Forelimb muscle (tissue), 1 donor: ENCODE measurements around the gene QKI. TPM values are rescaled to one million over a fixed set of nuclear protein-coding genes. Genes with fewer than 3 reads are reported as not detected.
A peak's percentile ranks its signal among the peaks of the same experiment; 100 is the strongest.
"Not testable (repeated sequence)": the region's sequence is repeated elsewhere in the genome, so short reads cannot be mapped to it uniquely, and the experiment has no call there.

Source experiments
- DNase-seq: peaks from one replicate; pipeline ENCODE4 v3.0.0-alpha.2; 2013; ENCODE audit warnings: low read depth
- polyA plus RNA-seq: library from polyadenylated mRNA; unstranded; fragments of 120-200 nt; gene quantifications from one replicate; pipeline ENCODE4 v1.2.1, GENCODE V29; 2013; ENCODE audit not compliant: insufficient read length

QKI gene
- polyA plus RNA-seq, 1 donor = 230 TPM

GRCh38 chr6:163414946-163415619, 565 bp downstream of the QKI start:
- DNase-seq = no peak

GRCh38 chr6:163415620-163416556, 1.4 kb downstream of the QKI start:
- DNase-seq = no peak

GRCh38 chr6:163416557-163417253, 2.2 kb downstream of the QKI start:
- DNase-seq = peak; percentile 75

GRCh38 chr6:163417595-163417994, 3.1 kb downstream of the QKI start:
- no peak for DNase-seq

GRCh38 chr6:163418311-163419029, 4.0 kb downstream of the QKI start:
- no peak for DNase-seq

- no peak for DNase-seq
Observed at GRCh38 chr6:163419413-163420288, 5.1 kb downstream of the QKI start.

GRCh38 chr6:163420289-163420614, 5.7 kb downstream of the QKI start:
- DNase-seq = no peak

- DNase-seq = no peak
Observed at GRCh38 chr6:163422550-163422949, 8.0 kb downstream of the QKI start.

- no peak for DNase-seq
Observed at GRCh38 chr6:163423696-163424095, 9.2 kb downstream of the QKI start.

GRCh38 chr6:163427498-163428254, 13.2 kb downstream of the QKI start:
- no peak for DNase-seq

- DNase-seq = no peak
Observed at GRCh38 chr6:163428373-163428772, 13.9 kb downstream of the QKI start.

GRCh38 chr6:163429858-163430448, 15.4 kb downstream of the QKI start:
- DNase-seq = no peak

GRCh38 chr6:163432300-163432699, 17.8 kb downstream of the QKI start:
- no peak for DNase-seq

GRCh38 chr6:163433486-163433885, 19.0 kb downstream of the QKI start:
- not testable (repeated sequence) for DNase-seq

GRCh38 chr6:163435023-163435422, 20.5 kb downstream of the QKI start:
- no peak for DNase-seq

GRCh38 chr6:163436843-163437242, 22.3 kb downstream of the QKI start:
- DNase-seq = no peak

GRCh38 chr6:163437466-163437865, 22.9 kb downstream of the QKI start:
- DNase-seq = no peak

GRCh38 chr6:163438298-163438939, 23.9 kb downstream of the QKI start:
- no peak for DNase-seq

- DNase-seq = no peak
Observed at GRCh38 chr6:163438940-163439335, 24.4 kb downstream of the QKI start.
